Coronary artery (tissue), 2 donors: ENCODE data around the gene PRTFDC1.
A peak's percentile ranks its signal among the peaks of the same experiment; 100 is the strongest.

Experiments
- DNase-seq: peaks from one replicate; pipeline ENCODE4 v3.0.0-alpha.2; 2017; ENCODE audit warnings: low spot score
- H3K27ac ChIP-seq, 2 donors: fragments of 200-600 bp; sonication (generic); one replicate each; pipeline ENCODE4 v1.5.1; 2016 to 2019
- H3K4me3 ChIP-seq: fragments of 200-600 bp; sonication (generic); 2 replicates; pipeline ENCODE4 v1.5.1; 2016; ENCODE audit warnings: mild to moderate bottlenecking, moderate library complexity
- CTCF ChIP-seq: fragments of 200-600 bp; sonication (generic); IDR thresholded peaks from one replicate; pipeline ENCODE4 v1.5.1; 2019; ENCODE audit warnings: antibody characterized with exemption

PRTFDC1 gene

GRCh38 chr10:24897326-24897926 is 55.0 kb downstream of the PRTFDC1 start:
- TF ChIP-seq CTCF = no peak
- H3K4me3 ChIP-seq = no peak overlapping the region
- H3K27ac ChIP-seq = no peak overlapping the region
- no peak for DNase-seq

GRCh38 chr10:24894728-24895127 is 57.7 kb downstream of the PRTFDC1 start:
- TF ChIP-seq CTCF = no peak
- no peak overlapping the region for H3K4me3 ChIP-seq
- no peak overlapping the region for H3K27ac ChIP-seq
- no peak for DNase-seq

GRCh38 chr10:24894309-24894708 is 58.1 kb downstream of the PRTFDC1 start:
- TF ChIP-seq CTCF = no peak
- Histone ChIP-seq H3K27ac (no peak overlapping the region), H3K4me3 (no peak overlapping the region)

GRCh38 chr10:24893127-24893526 is 59.3 kb downstream of the PRTFDC1 start:
- no peak for TF ChIP-seq CTCF
- H3K27ac ChIP-seq = no peak overlapping the region
- no peak for DNase-seq

More at GRCh38 chr10:24894309-24894708, 58.1 kb downstream of the PRTFDC1 start:
- DNase-seq = no peak

GRCh38 chr10:24891823-24892222 is 60.6 kb downstream of the PRTFDC1 start:
- TF ChIP-seq CTCF = no peak
- DNase-seq = no peak
- no peak overlapping the region for H3K27ac ChIP-seq
- H3K4me3 ChIP-seq = no peak overlapping the region

More at GRCh38 chr10:24893127-24893526, 59.3 kb downstream of the PRTFDC1 start:
- no peak overlapping the region for H3K4me3 ChIP-seq

- Histone ChIP-seq H3K4me3 (no peak overlapping the region), H3K27ac (peak overlapping the region in 1 of 2 donors; percentile 36)
- DNase-seq = no peak
- no peak for TF ChIP-seq CTCF
Measured at GRCh38 chr10:24889639-24890038, 62.8 kb downstream of the PRTFDC1 start.

GRCh38 chr10:24887855-24888231 is 64.6 kb downstream of the PRTFDC1 start:
- no peak overlapping the region for H3K4me3 ChIP-seq

More at GRCh38 chr10:24887855-24888231, 64.6 kb downstream of the PRTFDC1 start:
- no peak for DNase-seq
- TF ChIP-seq CTCF = no peak
- no peak overlapping the region for H3K27ac ChIP-seq
